Karpas-422 (cell line): ENCODE results near the gene OR6N1. TPM values are rescaled to one million over a fixed set of nuclear protein-coding genes. Genes with fewer than 3 reads are reported as not detected.

Experiments
- DNase-seq: peaks from one replicate; pipeline ENCODE4 v3.0.0-alpha.2; 2015
- H2AFZ ChIP-seq: fragments of 200-600 bp; sonication (generic); 2 replicates; pipeline ENCODE4 v1.6.1; 2014; ENCODE audit warnings: antibody characterized with exemption, low read length, mixed read lengths
- H3K27ac ChIP-seq: fragments of 200-600 bp; sonication (generic); 2 replicates; pipeline ENCODE4 v1.5.1; 2014; ENCODE audit warnings: mild to moderate bottlenecking, low read length, moderate library complexity
- H3K27me3 ChIP-seq: fragments of 200-600 bp; sonication (generic); 2 replicates; pipeline ENCODE4 v1.6.1; 2014; ENCODE audit warnings: low read length, mixed read lengths
- H3K36me3 ChIP-seq: fragments of 200-600 bp; sonication (generic); 2 replicates; pipeline ENCODE4 v1.6.1; 2014; ENCODE audit warnings: low read length, mixed read lengths; ENCODE audit not compliant: insufficient read depth
- H3K4me1 ChIP-seq: fragments of 200-600 bp; sonication (generic); 2 replicates; pipeline ENCODE4 v1.6.1; 2014; ENCODE audit warnings: mild to moderate bottlenecking, low read length, mixed read lengths
- H3K4me2 ChIP-seq: fragments of 200-600 bp; sonication (generic); 2 replicates; pipeline ENCODE4 v1.6.1; 2014; ENCODE audit warnings: low read length, low read depth, mild to moderate bottlenecking; ENCODE audit not compliant: poor library complexity, severe bottlenecking
- H3K4me3 ChIP-seq: fragments of 200-600 bp; sonication (generic); 2 replicates; pipeline ENCODE4 v1.5.1; 2014; ENCODE audit warnings: mild to moderate bottlenecking, antibody characterized with exemption, low read length, mixed read lengths
- H3K79me2 ChIP-seq: fragments of 200-600 bp; sonication (generic); 2 replicates; pipeline ENCODE4 v1.6.1; 2014; ENCODE audit warnings: mild to moderate bottlenecking, low read length, mixed read lengths
- H3K9ac ChIP-seq: fragments of 200-600 bp; sonication (generic); 2 replicates; pipeline ENCODE4 v1.6.0; 2014; ENCODE audit warnings: low read length
- H3K9me2 ChIP-seq: fragments of 200-600 bp; sonication (generic), shearing (Covaris generic); replicated peaks from 2 replicates; pipeline ENCODE4 v1.6.0; 2014; ENCODE audit warnings: mild to moderate bottlenecking, low read length, moderate library complexity; ENCODE audit not compliant: insufficient read depth
- H3K9me3 ChIP-seq: fragments of 300-700, 200-600 bp; sonication (generic); 2 replicates; pipeline ENCODE4 v1.6.1; 2014; ENCODE audit warnings: low read length, mixed read lengths
- H4K20me1 ChIP-seq: fragments of 200-600 bp; sonication (generic); 2 replicates; pipeline ENCODE4 v1.6.1; 2014; ENCODE audit warnings: mild to moderate bottlenecking, antibody characterized with exemption, low read length, low read depth; ENCODE audit not compliant: insufficient read depth
- total RNA-seq: library from RNA; depleted of rRNA; stranded (reverse); fragments of >200 nt; shearing (Covaris generic); gene quantifications from 2 replicates; pipeline ENCODE4 v1.2.3, GENCODE V29; 2014; ENCODE audit warnings: low replicate concordance

The OR6N1 gene
- total RNA-seq, 1 experiment from 2014 or later, result not detected

DNA sequence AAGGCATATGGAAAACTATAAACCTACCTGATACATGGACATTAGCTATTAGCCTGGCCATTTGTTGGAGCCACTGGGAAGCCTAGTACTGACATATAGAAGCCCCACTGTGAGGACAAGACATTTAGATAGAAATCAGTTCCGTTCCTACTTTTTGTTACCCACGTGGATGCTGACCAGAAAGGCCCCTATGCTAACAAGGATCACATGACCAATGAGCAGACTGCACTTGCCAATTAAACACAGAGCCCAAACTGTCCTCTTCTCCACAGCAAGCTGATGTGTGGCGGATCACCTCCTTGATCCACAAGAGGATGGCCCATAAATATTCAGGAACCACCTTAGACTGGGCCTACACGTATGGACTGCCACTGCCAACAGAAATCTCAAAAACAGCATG is 40.3 kb downstream of the OR6N1 start:
- H2AFZ ChIP-seq, result no peak overlapping the region
- H3K4me2 ChIP-seq, result no peak overlapping the region
- H3K4me1 ChIP-seq, result peaks cover 5% of the 10 kb centered on the region; the same call in 1 of the 2 replicates
- no peaks in the 10 kb centered on the region for H3K9me2 ChIP-seq
- H3K9me3 ChIP-seq, result no peaks in the 10 kb centered on the region
- no peak overlapping the region for H3K4me3 ChIP-seq
- no peaks in the 10 kb centered on the region for H3K36me3 ChIP-seq
- no peak overlapping the region for H3K9ac ChIP-seq
- no peaks in the 10 kb centered on the region for H4K20me1 ChIP-seq
- no peak overlapping the region for H3K27ac ChIP-seq
- H3K27me3 ChIP-seq, result no peaks in the 10 kb centered on the region
- H3K79me2 ChIP-seq, result no peaks in the 10 kb centered on the region
- DNase-seq, result no peak

DNA sequence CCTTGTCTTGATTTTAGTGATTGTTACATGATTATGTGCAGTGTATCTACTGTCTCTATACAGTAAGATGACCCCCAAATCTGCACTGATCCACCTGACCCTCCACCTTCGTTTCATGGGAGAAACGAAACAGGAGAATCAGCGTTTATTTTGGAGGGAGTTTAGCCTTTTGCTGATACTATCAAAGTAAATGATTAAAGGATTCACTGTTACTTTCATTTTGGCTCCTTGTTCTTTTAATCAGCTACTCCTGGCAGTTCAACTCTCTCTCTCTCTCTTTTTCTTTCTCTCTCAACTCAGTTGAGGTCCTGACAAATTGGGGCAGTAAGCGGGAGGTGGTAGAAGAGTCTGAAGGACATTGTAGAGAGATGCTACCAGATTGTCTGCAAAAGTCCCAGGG is 41.5 kb downstream of the OR6N1 start:
- no peak for DNase-seq
- Histone ChIP-seq H3K27me3 (no peaks in the 10 kb centered on the region), H3K4me1 (no peaks in the 10 kb centered on the region), H3K27ac (no peak overlapping the region), H3K36me3 (no peaks in the 10 kb centered on the region), H4K20me1 (no peaks in the 10 kb centered on the region), H3K4me2 (no peak overlapping the region), H3K9me3 (no peaks in the 10 kb centered on the region), H3K4me3 (no peak overlapping the region), H3K9me2 (no peaks in the 10 kb centered on the region), H3K79me2 (no peaks in the 10 kb centered on the region), H2AFZ (no peak overlapping the region), H3K9ac (no peak overlapping the region)

DNA sequence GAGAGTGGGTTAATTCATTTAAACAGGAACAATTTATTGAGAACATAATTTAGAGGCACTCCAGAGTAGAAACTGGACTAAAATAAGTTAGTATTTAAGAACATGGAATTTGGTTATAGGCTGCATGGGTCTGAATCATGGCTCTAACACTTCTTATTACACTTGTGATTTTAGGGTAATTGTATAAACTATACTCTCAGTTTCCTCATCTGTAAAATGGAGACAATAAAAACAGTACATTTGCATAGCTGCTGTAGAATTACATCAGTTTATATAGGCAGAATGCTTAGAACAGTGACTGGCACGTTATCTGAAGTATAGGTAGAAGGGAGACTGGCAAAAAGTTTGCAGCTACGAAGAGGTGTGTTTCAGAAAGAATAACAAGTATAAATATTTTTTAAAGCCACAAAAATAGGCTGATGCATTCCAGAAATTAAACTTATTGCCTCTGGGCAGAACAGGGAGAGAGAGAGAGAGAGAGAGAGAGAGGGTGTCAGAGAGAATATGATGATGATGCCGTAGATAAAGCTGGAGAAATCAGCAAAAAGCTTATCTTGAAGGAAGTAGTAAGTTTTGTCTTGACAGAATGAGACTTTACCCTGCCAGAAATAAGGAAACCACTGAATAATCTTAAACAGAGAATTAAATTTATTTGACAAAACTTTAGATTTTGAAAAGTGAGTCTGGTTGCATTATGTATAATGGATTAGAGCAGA is 43.3 kb downstream of the OR6N1 start:
- no peaks in the 10 kb centered on the region for H3K79me2 ChIP-seq
- no peak overlapping the region for H3K4me3 ChIP-seq
- H3K9me2 ChIP-seq, result no peaks in the 10 kb centered on the region
- H3K4me2 ChIP-seq, result no peak overlapping the region
- no peak for DNase-seq
- no peaks in the 10 kb centered on the region for H3K36me3 ChIP-seq
- H3K4me1 ChIP-seq, result no peaks in the 10 kb centered on the region
- no peak overlapping the region for H3K27ac ChIP-seq
- no peaks in the 10 kb centered on the region for H3K27me3 ChIP-seq
- H4K20me1 ChIP-seq, result no peaks in the 10 kb centered on the region
- no peaks in the 10 kb centered on the region for H3K9me3 ChIP-seq
- no peak overlapping the region for H2AFZ ChIP-seq
- no peak overlapping the region for H3K9ac ChIP-seq

DNA sequence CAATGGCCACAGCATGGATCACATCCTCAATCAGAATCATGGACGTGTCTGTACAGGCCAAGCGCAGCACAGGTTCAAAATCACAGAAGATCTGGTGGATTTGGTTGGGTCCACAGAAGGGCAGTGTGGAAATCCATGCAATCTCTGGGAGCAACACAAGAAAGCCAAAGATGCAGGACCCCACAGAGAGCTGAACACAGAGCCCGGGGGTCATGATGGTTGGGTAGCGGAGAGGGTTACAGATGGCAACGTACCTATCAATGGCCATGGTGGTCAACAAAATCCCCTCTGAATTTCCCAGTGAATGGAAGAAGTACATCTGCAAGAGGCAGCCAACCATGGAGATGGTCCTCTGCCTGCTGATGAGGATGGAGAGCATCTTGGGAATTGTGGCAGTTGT is 47.6 kb downstream of the OR6N1 start:
- H2AFZ ChIP-seq, result no peak overlapping the region
- no peak for DNase-seq
- no peaks in the 10 kb centered on the region for H4K20me1 ChIP-seq
- no peak overlapping the region for H3K27ac ChIP-seq
- H3K9me3 ChIP-seq, result no peaks in the 10 kb centered on the region
- no peak overlapping the region for H3K4me3 ChIP-seq
- no peaks in the 10 kb centered on the region for H3K9me2 ChIP-seq
- no peaks in the 10 kb centered on the region for H3K4me1 ChIP-seq
- H3K4me2 ChIP-seq, result no peak overlapping the region
- H3K36me3 ChIP-seq, result no peaks in the 10 kb centered on the region
- no peaks in the 10 kb centered on the region for H3K79me2 ChIP-seq
- H3K27me3 ChIP-seq, result no peaks in the 10 kb centered on the region
- H3K9ac ChIP-seq, result no peak overlapping the region

DNA sequence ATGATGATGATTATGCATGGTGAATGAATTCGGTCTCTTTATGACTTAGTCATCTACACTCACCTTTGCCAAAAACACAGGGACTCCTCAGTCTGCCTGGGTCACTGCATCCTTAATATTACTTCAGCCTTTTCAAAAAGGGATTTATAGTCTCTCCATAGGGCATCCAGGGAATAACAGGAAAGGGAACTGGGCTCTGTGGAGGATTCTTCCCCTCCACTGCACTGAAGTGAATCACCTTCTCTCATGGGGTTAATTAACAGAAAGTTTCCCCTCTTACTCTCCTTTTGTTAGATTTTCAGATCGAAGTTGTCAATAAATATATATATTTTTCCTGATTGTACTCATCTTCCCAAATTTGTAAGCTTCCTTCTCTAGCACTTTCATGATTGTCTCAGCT is 51.4 kb downstream of the OR6N1 start, which contains the start of gene OR6K3:
Gene OR6K3, minus strand, starts transcription at position 101 of the 400 bp plus-strand sequence. CDS start 2,605 bp downstream, outside the sequence.
- Histone ChIP-seq H4K20me1 (no peaks in the 10 kb centered on the region), H2AFZ (no peak within 1 kb of the TSS), H3K4me1 (no peaks in the 10 kb centered on the region)

DNA sequence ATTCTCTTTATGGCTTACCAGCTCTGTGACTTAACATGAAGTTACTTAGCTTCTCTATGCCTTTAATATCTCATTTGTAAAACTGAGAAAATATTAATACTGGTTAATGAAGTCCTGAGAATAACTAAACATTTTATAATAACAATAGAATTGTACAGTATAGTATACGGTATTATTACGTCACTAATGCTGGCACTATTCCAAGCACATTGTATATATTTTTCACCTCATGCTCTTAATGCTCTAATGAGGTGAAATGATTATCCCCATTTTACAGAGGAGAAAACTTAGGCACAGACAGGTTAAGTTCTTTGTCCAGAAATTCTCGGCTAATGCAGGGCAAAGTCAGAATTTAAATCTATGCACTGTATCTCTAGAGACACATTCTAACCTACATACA is 52.3 kb downstream of the OR6N1 start:
- no peaks in the 10 kb centered on the region for H3K27me3 ChIP-seq
- H3K9ac ChIP-seq, result no peak overlapping the region
- DNase-seq, result no peak
- no peak overlapping the region for H3K27ac ChIP-seq
- no peaks in the 10 kb centered on the region for H3K36me3 ChIP-seq
- H3K4me3 ChIP-seq, result no peak overlapping the region
- no peaks in the 10 kb centered on the region for H3K79me2 ChIP-seq
- no peaks in the 10 kb centered on the region for H3K9me3 ChIP-seq
- no peaks in the 10 kb centered on the region for H3K4me1 ChIP-seq
- no peaks in the 10 kb centered on the region for H4K20me1 ChIP-seq
- H3K9me2 ChIP-seq, result no peaks in the 10 kb centered on the region
- H2AFZ ChIP-seq, result no peak overlapping the region
- H3K4me2 ChIP-seq, result no peak overlapping the region

More for the DNA sequence above, 51.4 kb downstream of the OR6N1 start, which contains the start of gene OR6K3:
- H3K4me3 ChIP-seq, result no peak within 1 kb of the TSS
- no peak within 1 kb of the TSS for H3K4me2 ChIP-seq
- H3K9me3 ChIP-seq, result no peaks in the 10 kb centered on the region
- H3K9me2 ChIP-seq, result no peaks in the 10 kb centered on the region
- H3K9ac ChIP-seq, result no peak within 1 kb of the TSS
- H3K79me2 ChIP-seq, result no peaks in the 10 kb centered on the region
- no peaks in the 10 kb centered on the region for H3K27me3 ChIP-seq
- H3K27ac ChIP-seq, result no peak within 1 kb of the TSS
- H3K36me3 ChIP-seq, result no peaks in the 10 kb centered on the region
- DNase-seq, result no peak

DNA sequence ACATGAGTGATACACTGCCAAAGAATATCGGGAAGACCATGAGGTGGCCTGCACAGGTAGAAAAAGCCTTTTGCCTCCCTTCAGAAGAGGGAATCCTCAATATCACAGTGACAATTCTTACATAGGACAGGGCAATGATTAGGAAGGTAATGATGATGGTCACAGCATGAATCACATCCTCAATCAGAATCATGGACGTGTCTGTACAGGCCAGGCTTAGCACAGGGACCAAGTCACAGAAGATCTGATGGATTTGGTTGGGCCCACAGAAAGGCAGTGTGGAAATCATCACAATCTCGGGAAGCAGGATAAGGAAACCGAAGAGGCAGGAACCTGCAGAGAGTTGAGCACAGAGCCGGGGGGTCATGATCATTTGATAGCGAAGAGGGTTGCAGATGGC is 54.7 kb downstream of the OR6N1 start:
- Histone ChIP-seq H4K20me1 (no peaks in the 10 kb centered on the region), H3K9me3 (no peaks in the 10 kb centered on the region), H3K27ac (no peak overlapping the region), H2AFZ (no peak overlapping the region), H3K4me3 (no peak overlapping the region), H3K9ac (no peak overlapping the region), H3K4me1 (no peaks in the 10 kb centered on the region), H3K27me3 (no peaks in the 10 kb centered on the region), H3K9me2 (no peaks in the 10 kb centered on the region), H3K36me3 (no peaks in the 10 kb centered on the region), H3K79me2 (no peaks in the 10 kb centered on the region), H3K4me2 (no peak overlapping the region)
- DNase-seq, result no peak

DNA sequence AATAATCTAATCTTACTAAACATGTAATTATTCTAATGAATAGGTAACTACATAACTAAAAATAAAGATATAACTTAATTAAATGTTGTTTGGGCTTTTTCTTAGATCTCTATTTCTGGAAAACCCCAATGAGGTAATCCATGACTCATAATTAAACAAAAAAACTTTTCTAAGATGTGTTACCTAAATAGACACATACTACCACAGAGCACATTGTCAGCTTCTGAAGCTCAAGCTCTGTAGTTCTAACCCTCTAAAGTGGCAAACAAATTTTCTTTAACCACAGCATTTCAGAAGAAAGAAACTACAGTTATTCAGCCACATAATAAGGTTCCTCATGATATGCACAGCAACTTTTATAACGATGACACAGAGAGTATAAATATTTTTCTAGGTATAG is 55.7 kb downstream of the OR6N1 start:
- Histone ChIP-seq H3K79me2 (no peaks in the 10 kb centered on the region), H3K4me3 (no peak overlapping the region), H3K9ac (no peak overlapping the region), H3K9me3 (no peaks in the 10 kb centered on the region), H3K36me3 (no peaks in the 10 kb centered on the region), H3K27me3 (no peaks in the 10 kb centered on the region), H3K27ac (no peak overlapping the region), H4K20me1 (no peaks in the 10 kb centered on the region), H3K4me1 (no peaks in the 10 kb centered on the region), H2AFZ (no peak overlapping the region), H3K4me2 (no peak overlapping the region), H3K9me2 (no peaks in the 10 kb centered on the region)
- DNase-seq, result no peak
